Keratinocyte (primary cell): ENCODE data around the gene KRTAP1-5. TPM values are rescaled to one million over a fixed set of nuclear protein-coding genes. Genes with fewer than 3 reads are reported as not detected.
A peak's percentile ranks its signal among the peaks of the same experiment; 100 is the strongest.
"Not testable (repeated sequence)": the region's sequence is repeated elsewhere in the genome, so short reads cannot be mapped to it uniquely, and the experiment has no call there.

ENCODE experiments used
- DNase-seq: peaks from one replicate; pipeline ENCODE4 v3.0.0-alpha.2; 2011; ENCODE audit warnings: low read depth, missing footprints, low spot score
- FAIRE-seq: peaks from 2 replicates; lab custom pipeline; 2011; peaks lifted over from hg19 to GRCh38; lab: Jason Lieb, UNC
- H2AFZ ChIP-seq: 2 replicates; pipeline ENCODE4 v1.6.0; 2012; ENCODE audit warnings: low read length, control low read depth, inconsistent platforms; ENCODE audit not compliant: control insufficient read depth
- H3K27ac ChIP-seq: 2 replicates; pipeline ENCODE4 v1.5.1; 2011; ENCODE audit warnings: low read length; ENCODE audit not compliant: control insufficient read depth, insufficient read depth
- H3K27me3 ChIP-seq: 3 replicates; pipeline ENCODE4 v1.6.0; 2011; ENCODE audit warnings: low read length; ENCODE audit not compliant: control insufficient read depth, insufficient read depth; ENCODE audit errors: extremely low read depth
- H3K36me3 ChIP-seq, 2 experiments: 2 replicates in 1 of 2; 3 replicates in 1 of 2; pipeline ENCODE4 v1.5.1; 2011; ENCODE audit warnings: low read length in 2 of 2, mild to moderate bottlenecking in 1 of 2; ENCODE audit not compliant: control insufficient read depth in 2 of 2, insufficient read depth in 2 of 2; ENCODE audit errors: extremely low read depth in 1 of 2
- H3K4me1 ChIP-seq: 3 replicates; pipeline ENCODE4 v1.5.1; 2011; ENCODE audit warnings: low read length; ENCODE audit not compliant: control insufficient read depth, insufficient read depth; ENCODE audit errors: extremely low read depth
- H3K4me2 ChIP-seq: 3 replicates; pipeline ENCODE4 v1.6.0; 2011; ENCODE audit warnings: low read depth, low read length; ENCODE audit not compliant: control insufficient read depth, insufficient read depth; ENCODE audit errors: extremely low read depth
- H3K4me3 ChIP-seq, 3 experiments: fragments of 200-600 bp in 1 of 3; sonication (generic) in 1 of 3; 2 replicates in 2 of 3; 3 replicates in 1 of 3; pipeline ENCODE4 v1.5.1; 2011 to 2016; ENCODE audit warnings: low read length in 3 of 3, mild to moderate bottlenecking in 3 of 3, control low read depth in 2 of 3, inconsistent platforms in 1 of 3, low read depth in 1 of 3, mixed read lengths in 1 of 3, mixed run types in 1 of 3, moderate library complexity in 1 of 3; ENCODE audit not compliant: control insufficient read depth in 2 of 3, insufficient read depth in 2 of 3; ENCODE audit errors: extremely low read depth in 1 of 3
- H3K79me2 ChIP-seq: 2 replicates; pipeline ENCODE4 v1.6.0; 2012; ENCODE audit warnings: low read length; ENCODE audit not compliant: control insufficient read depth, insufficient read depth
- H3K9ac ChIP-seq: 3 replicates; pipeline ENCODE4 v1.6.0; 2011; ENCODE audit warnings: low read length; ENCODE audit not compliant: control insufficient read depth, insufficient read depth; ENCODE audit errors: extremely low read depth
- H3K9me1 ChIP-seq: 3 replicates; pipeline ENCODE4 v1.6.0; 2011; ENCODE audit warnings: low read length; ENCODE audit not compliant: control insufficient read depth, insufficient read depth; ENCODE audit errors: extremely low read depth
- H3K9me3 ChIP-seq: 2 replicates; pipeline ENCODE4 v1.5.1; 2012; ENCODE audit warnings: low read depth, low read length; ENCODE audit not compliant: control insufficient read depth
- H4K20me1 ChIP-seq: 3 replicates; pipeline ENCODE4 v1.6.0; 2011; ENCODE audit warnings: low read length; ENCODE audit not compliant: control insufficient read depth, insufficient read depth; ENCODE audit errors: extremely low read depth
- EZH2 ChIP-seq: IDR thresholded peaks from one replicate; pipeline ENCODE4 v1.6.1; 2012; ENCODE audit warnings: inconsistent platforms, mild to moderate bottlenecking, low read length, moderate library complexity
- dilution Hi-C: fragments of 300-500 bp; cut with MboI; formaldehyde crosslinking; loops from one replicate; pipeline ENCODE4 v1.7.0; 2020; ENCODE audit warnings: low sequenced_read_pairs; ENCODE audit not compliant: extremely low pct_ligation_motif_present
- polyA plus RNA-seq, 5 experiments: library from polyadenylated mRNA; depleted of rRNA in 3 of 5; stranded (reverse) in 3 of 5; stranded (forward) in 1 of 5; unstranded in 1 of 5; fragments of >200 nt; gene quantifications; 1 replicate in 1 of 5; 2 replicates in 3 of 5; 3 replicates in 1 of 5; pipeline versions ENCODE4 v1.2.1 to v1.2.3, GENCODE V29; 2011 to 2012; ENCODE audit warnings: missing spikeins in 2 of 5, low read depth in 1 of 5, low replicate concordance in 1 of 5
- TF ChIP-seq, protein P1 (sequence below), 3 experiments: IDR thresholded peaks in 1 of 3; conservative IDR thresholded peaks in 1 of 3; optimal IDR thresholded peaks in 1 of 3; 2 replicates in 2 of 3; 3 replicates in 1 of 3; pipeline versions ENCODE3 to v1.5.1; 2011; ENCODE audit warnings: low read length in 3 of 3, mild to moderate bottlenecking in 3 of 3, moderate library complexity in 2 of 3, control low read depth in 1 of 3, inconsistent platforms in 1 of 3; ENCODE audit not compliant: insufficient read depth in 2 of 3; ENCODE audit errors: extremely low read depth in 1 of 3

The KRTAP1-5 gene
- polyA plus RNA-seq, 1 donor (not counting 4 experiments of a cell fraction or from before 2014, with no cell fraction given) = 0.08 TPM

DNA sequence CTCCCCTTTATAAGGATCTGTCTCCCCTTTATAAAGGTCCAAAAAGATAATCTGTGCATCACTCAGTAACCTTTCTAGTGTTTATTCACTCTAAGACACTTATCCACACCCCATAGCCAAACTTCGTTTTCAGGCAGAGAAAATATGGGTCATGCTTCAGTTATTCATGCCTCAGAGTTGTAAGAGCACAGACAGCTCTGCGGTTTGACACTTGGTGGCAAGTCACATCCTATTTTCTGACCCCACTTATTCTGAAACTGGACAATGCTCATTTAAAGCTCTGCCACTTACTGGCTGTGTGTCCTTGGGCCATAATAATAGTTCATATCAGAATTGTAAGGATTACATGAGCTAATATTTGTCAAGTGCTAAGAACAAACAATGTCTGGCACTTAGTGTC lies 22.1 kb upstream of the KRTAP1-5 start:
- no peaks in the 10 kb centered on the region for H3K36me3 ChIP-seq
- H3K27ac ChIP-seq = no peak overlapping the region
- no peak overlapping the region for H3K9ac ChIP-seq
- dilution Hi-C loops = no loop called here
- DNase-seq (no peak), FAIRE-seq (peak; percentile 70)
- no peaks in the 10 kb centered on the region for H4K20me1 ChIP-seq
- peak overlapping the region; percentile 32 for H2AFZ ChIP-seq
- H3K79me2 ChIP-seq = no peaks in the 10 kb centered on the region
- TF ChIP-seq EZH2 = no peak
- TF ChIP-seq, protein P1, sequence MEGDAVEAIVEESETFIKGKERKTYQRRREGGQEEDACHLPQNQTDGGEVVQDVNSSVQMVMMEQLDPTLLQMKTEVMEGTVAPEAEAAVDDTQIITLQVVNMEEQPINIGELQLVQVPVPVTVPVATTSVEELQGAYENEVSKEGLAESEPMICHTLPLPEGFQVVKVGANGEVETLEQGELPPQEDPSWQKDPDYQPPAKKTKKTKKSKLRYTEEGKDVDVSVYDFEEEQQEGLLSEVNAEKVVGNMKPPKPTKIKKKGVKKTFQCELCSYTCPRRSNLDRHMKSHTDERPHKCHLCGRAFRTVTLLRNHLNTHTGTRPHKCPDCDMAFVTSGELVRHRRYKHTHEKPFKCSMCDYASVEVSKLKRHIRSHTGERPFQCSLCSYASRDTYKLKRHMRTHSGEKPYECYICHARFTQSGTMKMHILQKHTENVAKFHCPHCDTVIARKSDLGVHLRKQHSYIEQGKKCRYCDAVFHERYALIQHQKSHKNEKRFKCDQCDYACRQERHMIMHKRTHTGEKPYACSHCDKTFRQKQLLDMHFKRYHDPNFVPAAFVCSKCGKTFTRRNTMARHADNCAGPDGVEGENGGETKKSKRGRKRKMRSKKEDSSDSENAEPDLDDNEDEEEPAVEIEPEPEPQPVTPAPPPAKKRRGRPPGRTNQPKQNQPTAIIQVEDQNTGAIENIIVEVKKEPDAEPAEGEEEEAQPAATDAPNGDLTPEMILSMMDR (optimal IDR thresholded peaks at IDR 0.05 in 1 of 3, IDR thresholded peaks at IDR 0.05 in 1 of 3, conservative IDR thresholded peaks at IDR 0.05 in 1 of 3; ENCODE audit: extremely low read depth in 1 of 3, insufficient read depth in 2 of 3, low read length in 3 of 3) = no peak
- H3K4me1 ChIP-seq = peaks cover 13% of the 10 kb centered on the region
- no peaks in the 10 kb centered on the region for H3K9me3 ChIP-seq
- H3K27me3 ChIP-seq = no peaks in the 10 kb centered on the region
- no peak overlapping the region for H3K4me2 ChIP-seq
- H3K4me3 ChIP-seq = no peak overlapping the region
- no peaks in the 10 kb centered on the region for H3K9me1 ChIP-seq

- Histone ChIP-seq H2AFZ (peak overlapping the region; percentile 32), H3K9me1 (no peaks in the 10 kb centered on the region), H3K79me2 (no peaks in the 10 kb centered on the region), H3K36me3 (no peaks in the 10 kb centered on the region), H3K27ac (no peak overlapping the region), H3K27me3 (no peaks in the 10 kb centered on the region), H3K4me3 (no peak overlapping the region), H3K4me1 (peaks cover 13% of the 10 kb centered on the region), H3K9ac (no peak overlapping the region), H3K9me3 (no peaks in the 10 kb centered on the region), H3K4me2 (peak overlapping the region; percentile 31), H4K20me1 (no peaks in the 10 kb centered on the region)
- no peak for DNase-seq
- FAIRE-seq = peak; percentile 91
- dilution Hi-C loops = no loop called here
- no peak for TF ChIP-seq EZH2
- TF ChIP-seq, protein P1 (optimal IDR thresholded peaks at IDR 0.05 in 1 of 3, IDR thresholded peaks at IDR 0.05 in 1 of 3, conservative IDR thresholded peaks at IDR 0.05 in 1 of 3; ENCODE audit: extremely low read depth in 1 of 3, insufficient read depth in 2 of 3, low read length in 3 of 3) = no peak
Measured at GRCh38 chr17:41048441-41048840, 21.4 kb upstream of the KRTAP1-5 start.

GRCh38 chr17:41046735-41047465 lies 19.9 kb upstream of the KRTAP1-5 start, which contains the start of gene KRTAP2-1:
Gene KRTAP2-1 (minus strand): TSS chr17:41047316. CDS start chr17:41047267, 49 bp downstream.
- H3K27ac ChIP-seq, H3K27me3 ChIP-seq, dilution Hi-C loops, FAIRE-seq, H4K20me1 ChIP-seq, DNase-seq, H3K4me2 ChIP-seq, H3K79me2 ChIP-seq, H3K9me1 ChIP-seq, H3K9me3 ChIP-seq, H3K9ac ChIP-seq, H3K36me3 ChIP-seq, H3K4me3 ChIP-seq, H2AFZ ChIP-seq: not testable (repeated sequence)
- H3K4me1 ChIP-seq = peaks cover 13% of the 10 kb centered on the region
